Astrocyte of the spinal cord (primary cell): ENCODE results near the gene GNAO1.
A peak's percentile ranks its signal among the peaks of the same experiment; 100 is the strongest.

Experiments used
- DNase-seq: peaks from one replicate; pipeline ENCODE4 v3.0.0; 2011; ENCODE audit warnings: low read depth, low spot score
- H3K4me3 ChIP-seq: 2 replicates; pipeline ENCODE4 v1.5.1; 2011; ENCODE audit warnings: low read depth, mild to moderate bottlenecking, low read length, moderate library complexity
- CTCF ChIP-seq: IDR thresholded peaks from 2 replicates; pipeline ENCODE4 v1.5.1; 2012; ENCODE audit warnings: low read depth, mild to moderate bottlenecking, low read length, inconsistent platforms
- in situ Hi-C: cut with HindIII; loops from 2 replicates; pipeline ENCODE4 v1.10.0; 2017; ENCODE audit warnings: low sequenced_read_pairs

The GNAO1 gene

DNA sequence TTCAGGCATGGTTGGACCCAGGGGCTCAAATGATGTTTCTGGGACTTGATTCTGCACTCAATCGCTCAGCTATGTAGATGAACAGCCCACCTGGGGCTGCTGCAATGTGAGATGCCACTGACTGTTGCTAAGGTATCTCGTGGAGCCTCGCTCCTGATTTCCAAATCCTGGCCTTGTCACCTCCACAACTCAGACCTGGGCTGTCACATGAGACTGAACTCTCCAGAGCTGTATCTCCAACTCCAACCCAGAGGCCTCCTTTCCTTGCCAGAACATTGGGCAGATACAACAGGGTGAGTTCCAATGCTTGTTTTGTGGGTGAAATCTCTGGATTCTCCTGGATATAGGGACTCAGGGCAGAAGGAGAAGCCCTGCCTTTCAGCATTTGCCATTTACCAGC lies 79.5 kb downstream of the GNAO1 start:
- H3K4me3 ChIP-seq, result no peak overlapping the region
- no peak for DNase-seq
- TF ChIP-seq CTCF, result no peak
- in situ Hi-C loops, result no loop called here

DNA sequence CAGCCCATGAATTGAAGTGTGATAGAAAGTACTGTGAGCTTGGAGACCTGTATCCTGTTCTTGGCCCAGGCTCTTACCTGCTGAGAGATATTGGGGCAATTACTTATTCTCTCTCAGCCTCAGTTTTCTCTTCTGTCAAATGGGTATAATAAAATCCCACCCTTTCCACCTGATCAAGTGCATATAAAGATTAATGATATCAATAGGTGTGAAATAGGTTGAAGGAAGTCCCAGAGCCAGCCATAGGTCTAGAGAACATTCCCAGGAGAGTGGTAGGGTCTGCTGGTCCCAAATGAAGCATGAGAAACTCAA lies 81.2 kb downstream of the GNAO1 start:
- H3K4me3 ChIP-seq, result no peak overlapping the region
- in situ Hi-C loops, result no loop called here
- no peak for DNase-seq
- TF ChIP-seq CTCF, result no peak

- DNase-seq, result no peak
- in situ Hi-C loops, result no loop called here
Measured at GRCh38 chr16:56273615-56274014, 82.3 kb downstream of the GNAO1 start.

DNA sequence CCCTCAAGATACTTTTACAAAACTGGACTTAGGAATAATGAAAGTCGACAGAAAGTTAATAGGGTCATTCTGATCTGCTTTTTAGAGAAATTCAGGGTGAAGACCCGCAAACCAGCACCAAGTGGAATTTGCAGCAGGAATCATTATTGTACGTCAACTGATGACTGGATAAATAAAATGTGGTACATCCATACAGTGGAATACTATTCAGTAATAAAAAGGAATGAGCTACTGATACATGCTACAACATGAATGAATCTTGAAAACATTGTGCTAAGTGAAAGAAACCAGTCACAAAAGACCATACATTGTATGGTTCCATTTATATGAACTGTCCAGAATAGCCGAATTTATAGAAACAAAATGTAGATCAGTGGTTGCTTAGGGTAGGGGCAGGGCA lies 83.1 kb downstream of the GNAO1 start:
- in situ Hi-C loops, result no loop called here
- no peak for DNase-seq
- no peak overlapping the region for H3K4me3 ChIP-seq
- no peak for TF ChIP-seq CTCF

More at GRCh38 chr16:56273615-56274014, 82.3 kb downstream of the GNAO1 start:
- H3K4me3 ChIP-seq, result no peak overlapping the region
- no peak for TF ChIP-seq CTCF

DNA sequence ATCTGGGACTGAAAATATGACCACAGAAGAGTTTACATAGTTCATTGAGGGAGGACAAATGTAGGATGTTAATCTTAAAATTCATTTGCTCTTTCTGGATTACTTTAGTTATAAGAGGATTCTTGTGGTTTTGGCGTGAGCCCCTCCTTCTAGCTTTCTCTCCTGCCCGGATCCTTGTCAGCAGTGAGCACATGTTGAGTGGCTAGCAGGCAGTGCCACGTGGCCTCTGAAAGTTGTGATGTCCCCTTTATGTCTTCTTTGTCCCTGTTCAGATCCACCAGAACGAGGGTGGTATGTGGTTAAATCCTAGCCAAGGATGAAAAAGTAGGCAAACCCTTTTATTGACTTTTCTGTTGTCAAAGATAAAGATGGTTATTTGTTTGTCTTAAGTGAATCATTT lies 83.8 kb downstream of the GNAO1 start:
- no peak for DNase-seq
- TF ChIP-seq CTCF, result no peak
- in situ Hi-C loops, result no loop called here

GRCh38 chr16:56275801-56276200 lies 84.5 kb downstream of the GNAO1 start:
- no peak for DNase-seq
- no peak overlapping the region for H3K4me3 ChIP-seq
- in situ Hi-C loops, result no loop called here
- no peak for TF ChIP-seq CTCF

More for the DNA sequence above, 83.8 kb downstream of the GNAO1 start:
- no peak overlapping the region for H3K4me3 ChIP-seq

DNA sequence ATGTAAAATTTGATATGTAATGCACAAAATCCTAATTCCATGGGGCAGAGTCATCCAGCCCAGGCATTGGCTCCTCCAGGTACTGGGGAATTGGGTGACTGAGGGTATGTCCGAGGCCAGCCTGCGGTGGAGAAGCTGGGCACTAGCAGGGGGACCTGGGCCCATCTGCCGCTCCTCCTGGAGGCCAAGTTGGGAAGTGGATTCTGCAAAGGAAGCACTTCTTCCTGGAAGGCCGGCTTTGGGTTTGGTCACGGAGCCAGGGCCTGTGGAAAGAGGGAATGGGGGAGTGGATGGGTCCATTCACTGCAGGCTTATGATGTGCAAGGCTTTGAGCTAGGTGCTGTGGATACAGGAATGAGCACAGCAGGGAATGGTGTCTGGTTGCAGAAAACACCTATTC lies 85.8 kb downstream of the GNAO1 start:
- DNase-seq, result no peak
- TF ChIP-seq CTCF, result peak; percentile 32
- in situ Hi-C loops, result no loop called here
- no peak overlapping the region for H3K4me3 ChIP-seq
